ENCODE data around the gene DAB2IP. TPM values are rescaled to one million over a fixed set of nuclear protein-coding genes. Genes with fewer than 3 reads are reported as not detected.
"Not testable (repeated sequence)": the region's sequence is repeated elsewhere in the genome, so short reads cannot be mapped to it uniquely, and the experiment has no call there.

The DAB2IP gene
- total and polyA plus RNA-seq, 2 donors, result 16.8 to 42.3 TPM

DNA sequence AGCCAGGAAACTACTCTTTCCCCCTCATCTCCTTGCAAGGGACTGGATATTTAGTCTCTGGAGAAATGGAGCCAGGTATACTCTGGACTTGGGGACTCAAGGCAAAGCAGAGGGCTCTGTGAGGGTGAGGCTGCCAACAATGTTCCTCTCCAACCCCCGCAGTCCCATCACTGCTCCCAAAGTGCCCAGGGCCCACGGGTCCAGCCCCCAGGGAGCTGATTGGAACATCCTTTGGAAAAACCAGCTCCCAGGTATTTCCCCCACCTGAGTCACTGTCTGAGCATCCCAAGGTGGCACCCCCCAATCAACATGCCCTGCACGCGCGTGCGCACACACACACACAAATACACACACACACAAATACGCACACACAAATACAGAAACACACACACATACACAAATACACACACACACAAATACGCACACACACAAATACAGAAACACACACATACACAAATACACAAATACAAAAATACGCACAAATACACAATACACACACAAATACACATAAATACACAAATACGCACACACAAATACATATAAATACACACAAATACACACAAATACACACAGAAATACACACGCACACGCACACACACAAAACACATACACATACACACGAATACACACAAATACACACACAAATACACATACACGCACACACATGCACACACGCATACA lies 137.4 kb downstream of the DAB2IP start:
- no peak for DNase-seq (ENCODE audit: extremely low spot score)
- 90% methylated on average over 15 of the region's 15 CpGs for WGBS
- Histone ChIP-seq H3K36me3 (ENCODE audit: insufficient read depth) (no peaks in the 10 kb centered on the region), H3K4me1 (ENCODE audit: insufficient read depth) (no peaks in the 10 kb centered on the region), H3K4me3 (ENCODE audit: low read depth, low read length) (no peak overlapping the region), H3K27ac (ENCODE audit: low read depth) (no peak overlapping the region)

- Histone ChIP-seq H3K4me1 (ENCODE audit: insufficient read depth) (no peaks in the 10 kb centered on the region), H3K4me3 (ENCODE audit: low read depth, low read length) (no peak overlapping the region), H3K27ac (ENCODE audit: low read depth) (no peak overlapping the region), H3K36me3 (ENCODE audit: insufficient read depth) (no peaks in the 10 kb centered on the region)
- 72% methylated on average over 9 of the region's 14 CpGs for WGBS
- DNase-seq (ENCODE audit: extremely low spot score), result no peak
Measured at GRCh38 chr9:121790841-121791240, 139.4 kb downstream of the DAB2IP start.

GRCh38 chr9:121792476-121792875 lies 141.0 kb downstream of the DAB2IP start:
- not testable (repeated sequence) for H3K27ac ChIP-seq (ENCODE audit: low read depth)
- WGBS, result 95% methylated on average over 10 of the region's 10 CpGs

GRCh38 chr9:121794334-121794733 lies 142.9 kb downstream of the DAB2IP start:
- not testable (repeated sequence) for DNase-seq (ENCODE audit: extremely low spot score); H3K36me3 ChIP-seq (ENCODE audit: insufficient read depth); H3K4me3 ChIP-seq (ENCODE audit: low read depth, low read length); H3K4me1 ChIP-seq (ENCODE audit: insufficient read depth); H3K27ac ChIP-seq (ENCODE audit: low read depth)
- WGBS, result 82% methylated on average over 6 of the region's 6 CpGs

More at GRCh38 chr9:121792476-121792875, 141.0 kb downstream of the DAB2IP start:
- not testable (repeated sequence) for DNase-seq (ENCODE audit: extremely low spot score); H3K36me3 ChIP-seq (ENCODE audit: insufficient read depth); H3K4me3 ChIP-seq (ENCODE audit: low read depth, low read length); H3K4me1 ChIP-seq (ENCODE audit: insufficient read depth)

- Histone ChIP-seq H3K27ac (ENCODE audit: low read depth) (no peak overlapping the region), H3K4me3 (ENCODE audit: low read depth, low read length) (no peak overlapping the region), H3K36me3 (ENCODE audit: insufficient read depth) (no peaks in the 10 kb centered on the region), H3K4me1 (ENCODE audit: insufficient read depth) (no peaks in the 10 kb centered on the region)
- DNase-seq (ENCODE audit: extremely low spot score), result no peak
- 90% methylated on average over 2 of the region's 2 CpGs for WGBS
Measured at GRCh38 chr9:121797081-121797480, 145.6 kb downstream of the DAB2IP start.

- no peak overlapping the region for H3K27ac ChIP-seq (ENCODE audit: low read depth)
- no peak for DNase-seq (ENCODE audit: extremely low spot score)
- WGBS, result 79% methylated on average over 5 of the region's 5 CpGs
- no peaks in the 10 kb centered on the region for H3K4me1 ChIP-seq (ENCODE audit: insufficient read depth)
- no peak overlapping the region for H3K4me3 ChIP-seq (ENCODE audit: low read depth, low read length)
- H3K36me3 ChIP-seq (ENCODE audit: insufficient read depth), result no peaks in the 10 kb centered on the region
Measured at GRCh38 chr9:121798941-121799340, 147.5 kb downstream of the DAB2IP start.

GRCh38 chr9:121800376-121800775 lies 148.9 kb downstream of the DAB2IP start:
- no peak for DNase-seq (ENCODE audit: extremely low spot score)
- Histone ChIP-seq H3K4me3 (ENCODE audit: low read depth, low read length) (no peak overlapping the region), H3K4me1 (ENCODE audit: insufficient read depth) (no peaks in the 10 kb centered on the region), H3K27ac (ENCODE audit: low read depth) (no peak overlapping the region), H3K36me3 (ENCODE audit: insufficient read depth) (no peaks in the 10 kb centered on the region)
- 88% methylated on average over 10 of the region's 10 CpGs for WGBS

DNA sequence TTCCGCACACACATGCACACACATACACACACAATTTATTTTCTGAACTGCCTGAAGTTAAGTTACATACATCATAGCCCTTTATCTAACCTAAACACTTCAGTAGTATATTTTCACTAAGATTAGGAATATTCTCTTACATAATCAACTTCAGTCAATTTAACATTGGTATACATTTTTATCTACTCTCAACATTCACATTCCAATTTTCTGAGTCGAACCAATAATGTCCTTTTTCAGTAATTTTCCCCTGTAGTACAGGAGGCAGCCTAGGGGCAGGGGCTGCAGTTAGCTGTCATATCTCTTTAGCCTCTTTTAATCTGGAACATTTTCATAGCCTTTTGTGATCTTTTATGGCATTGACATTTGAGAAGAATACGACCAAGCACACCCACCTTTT lies 150.1 kb downstream of the DAB2IP start:
- H3K27ac ChIP-seq (ENCODE audit: low read depth), result no peak overlapping the region
- 61% methylated on average over 3 of the region's 3 CpGs for WGBS
- no peak for DNase-seq (ENCODE audit: extremely low spot score)

DNA sequence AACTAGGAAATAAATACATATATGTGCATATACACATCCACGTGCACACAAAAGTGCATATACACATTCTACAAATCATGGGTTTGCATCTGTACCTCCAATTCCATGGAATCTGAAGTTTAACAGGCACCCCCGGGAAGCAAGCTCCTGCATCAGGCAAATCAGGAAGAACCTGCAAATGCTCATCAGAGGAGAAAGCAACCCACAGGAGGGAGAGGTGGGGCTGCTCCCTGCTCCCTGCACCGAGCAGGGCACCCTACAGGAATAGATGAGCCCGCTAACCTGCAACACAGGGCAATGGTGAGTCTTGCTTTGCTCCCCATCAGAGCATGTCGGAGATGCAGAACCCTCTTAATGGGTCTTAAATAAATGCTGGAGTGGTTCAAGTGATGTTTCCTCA lies 151.3 kb downstream of the DAB2IP start:
- no peak for DNase-seq (ENCODE audit: extremely low spot score)
- Histone ChIP-seq H3K36me3 (ENCODE audit: insufficient read depth) (no peaks in the 10 kb centered on the region), H3K27ac (ENCODE audit: low read depth) (no peak overlapping the region), H3K4me1 (ENCODE audit: insufficient read depth) (no peaks in the 10 kb centered on the region), H3K4me3 (ENCODE audit: low read depth, low read length) (no peak overlapping the region)
- 81% methylated on average over 5 of the region's 5 CpGs for WGBS

More for the DNA sequence above, 150.1 kb downstream of the DAB2IP start:
- Histone ChIP-seq H3K36me3 (ENCODE audit: insufficient read depth) (no peaks in the 10 kb centered on the region), H3K4me3 (ENCODE audit: low read depth, low read length) (no peak overlapping the region), H3K4me1 (ENCODE audit: insufficient read depth) (no peaks in the 10 kb centered on the region)

- H3K4me1 ChIP-seq (ENCODE audit: insufficient read depth), result no peaks in the 10 kb centered on the region
- H3K4me3 ChIP-seq (ENCODE audit: low read depth, low read length), result no peak overlapping the region
- no peak overlapping the region for H3K27ac ChIP-seq (ENCODE audit: low read depth)
- no peaks in the 10 kb centered on the region for H3K36me3 ChIP-seq (ENCODE audit: insufficient read depth)
- DNase-seq (ENCODE audit: extremely low spot score), result no peak
- WGBS, result 84% methylated on average over 12 of the region's 12 CpGs
Measured at GRCh38 chr9:121807069-121807822, 155.8 kb downstream of the DAB2IP start.

DNA sequence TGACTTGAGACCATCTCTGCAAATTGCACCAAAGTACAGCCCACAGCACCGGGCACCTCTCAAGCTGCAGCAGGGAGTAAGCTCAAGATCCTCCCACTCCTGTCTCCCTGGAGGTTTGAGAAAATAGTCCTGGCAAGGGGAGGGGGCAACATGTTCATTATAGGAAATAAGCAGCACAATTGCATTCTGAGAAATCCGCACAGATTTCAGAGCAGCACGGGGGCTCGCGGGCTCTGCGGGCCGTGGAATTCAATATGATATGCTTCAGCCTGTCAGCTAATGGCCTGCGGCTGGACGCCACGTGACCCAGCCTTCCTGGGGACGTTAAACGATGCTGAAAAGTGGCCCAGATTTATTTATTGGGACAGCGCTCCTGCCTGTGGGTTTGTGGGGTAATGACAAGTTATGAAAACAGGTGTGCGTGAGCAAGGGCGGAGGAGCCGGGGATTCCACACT lies 156.4 kb downstream of the DAB2IP start:
- no peak for DNase-seq (ENCODE audit: extremely low spot score)
- 50% methylated on average over 16 of the region's 16 CpGs for WGBS

GRCh38 chr9:121808781-121809180 lies 157.3 kb downstream of the DAB2IP start:
- Histone ChIP-seq H3K36me3 (ENCODE audit: insufficient read depth) (no peaks in the 10 kb centered on the region), H3K4me1 (ENCODE audit: insufficient read depth) (no peaks in the 10 kb centered on the region), H3K27ac (ENCODE audit: low read depth) (no peak overlapping the region), H3K4me3 (ENCODE audit: low read depth, low read length) (no peak overlapping the region)
- no peak for DNase-seq (ENCODE audit: extremely low spot score)
- 91% methylated on average over 4 of the region's 4 CpGs for WGBS

More for the DNA sequence above, 156.4 kb downstream of the DAB2IP start:
- Histone ChIP-seq H3K36me3 (ENCODE audit: insufficient read depth) (no peaks in the 10 kb centered on the region), H3K4me3 (ENCODE audit: low read depth, low read length) (no peak overlapping the region), H3K27ac (ENCODE audit: low read depth) (no peak overlapping the region), H3K4me1 (ENCODE audit: insufficient read depth) (no peaks in the 10 kb centered on the region)

DNA sequence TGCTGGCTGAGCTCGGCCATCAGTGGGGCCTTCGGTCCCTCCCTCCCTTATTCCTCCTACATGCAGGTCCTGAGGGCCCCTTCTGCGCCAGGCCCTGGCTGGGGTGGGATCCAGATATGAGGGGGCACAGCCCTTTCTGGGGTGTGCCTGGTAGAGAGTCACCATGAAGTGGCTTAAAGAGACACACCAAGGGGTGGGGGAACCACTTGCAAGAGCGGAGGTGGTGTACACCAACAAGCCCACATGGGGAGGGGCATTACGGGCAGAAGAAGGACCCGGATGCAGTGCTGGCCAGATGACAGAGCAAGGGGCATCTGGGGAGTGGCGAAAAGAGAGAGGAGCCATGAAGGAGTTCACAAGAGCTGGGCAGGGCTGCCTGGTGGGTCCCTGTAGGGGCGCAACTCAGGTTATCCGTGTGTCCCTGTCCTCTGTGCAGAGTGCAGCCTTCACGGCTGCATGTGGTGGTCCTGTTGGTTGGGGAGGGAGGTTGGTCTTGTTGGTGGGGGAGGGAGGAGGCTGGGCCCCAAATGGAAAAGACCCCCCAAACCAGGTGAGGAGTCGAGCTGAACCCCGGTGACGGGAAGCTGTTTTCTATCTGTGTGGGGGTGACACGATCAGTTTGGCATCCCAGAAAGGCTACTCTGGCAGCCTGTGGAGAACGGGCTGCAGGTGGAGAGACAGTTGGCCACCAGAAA lies 158.1 kb downstream of the DAB2IP start:
- Histone ChIP-seq H3K36me3 (ENCODE audit: insufficient read depth) (no peaks in the 10 kb centered on the region), H3K4me3 (ENCODE audit: low read depth, low read length) (no peak overlapping the region), H3K27ac (ENCODE audit: low read depth) (no peak overlapping the region), H3K4me1 (ENCODE audit: insufficient read depth) (no peaks in the 10 kb centered on the region)
- no peak for DNase-seq (ENCODE audit: extremely low spot score)
- 89% methylated on average over 15 of the region's 15 CpGs for WGBS

- 89% methylated on average over 3 of the region's 3 CpGs for WGBS
Measured at GRCh38 chr9:121810489-121810888, 159.1 kb downstream of the DAB2IP start.

More at GRCh38 chr9:121810489-121810888, 159.1 kb downstream of the DAB2IP start:
- no peak for DNase-seq (ENCODE audit: extremely low spot score)
- H3K4me1 ChIP-seq (ENCODE audit: insufficient read depth), result no peaks in the 10 kb centered on the region
- no peak overlapping the region for H3K4me3 ChIP-seq (ENCODE audit: low read depth, low read length)
- no peak overlapping the region for H3K27ac ChIP-seq (ENCODE audit: low read depth)
- H3K36me3 ChIP-seq (ENCODE audit: insufficient read depth), result no peaks in the 10 kb centered on the region

Measured in urinary bladder (tissue), 4 donors.